SK-N-MC (cell line): Measurements from ENCODE around the gene KCNC3.

Experiments used
- DNase-seq: peaks from one replicate; pipeline ENCODE4 v3.0.0-alpha.2; 2011; ENCODE audit warnings: low read depth, low spot score
- H3K27ac ChIP-seq: fragments of 200-600 bp; sonication (generic); 2 replicates; pipeline ENCODE4 v1.5.1; 2016; ENCODE audit warnings: mixed run types
- H3K36me3 ChIP-seq: fragments of 200-600 bp; sonication (generic); 2 replicates; pipeline ENCODE4 v1.6.1; 2017; ENCODE audit warnings: antibody characterized with exemption, low read length, mixed read lengths; ENCODE audit not compliant: insufficient read depth
- H3K4me3 ChIP-seq: fragments of 200-600 bp; sonication (generic); 2 replicates; pipeline ENCODE4 v1.5.1; 2016
- H3K9ac ChIP-seq: fragments of 200-600 bp; sonication (generic); 2 replicates; pipeline ENCODE4 v1.8.0; 2017; ENCODE audit warnings: mixed run types, mixed read lengths; ENCODE audit not compliant: insufficient read length
- H3K9me3 ChIP-seq: fragments of 200-600 bp; sonication (generic); 2 replicates; pipeline ENCODE4 v1.6.1; 2017; ENCODE audit warnings: low read depth, mild to moderate bottlenecking, antibody characterized with exemption, low read length, moderate library complexity, mixed read lengths
- EZH2 ChIP-seq: fragments of 200-600 bp; sonication (generic); IDR thresholded peaks from one replicate; pipeline ENCODE4 v1.6.1; 2017; ENCODE audit warnings: antibody characterized with exemption
- FOXP2 ChIP-seq: optimal IDR thresholded peaks from 2 replicates; pipeline ENCODE3; 2011; ENCODE audit warnings: mild to moderate bottlenecking, moderate library complexity; ENCODE audit not compliant: insufficient read depth; ENCODE audit errors: extremely low read length, control extremely low read depth
- POLR2AphosphoS5 ChIP-seq: IDR thresholded peaks from 2 replicates; pipeline ENCODE4 v1.6.1; 2012; ENCODE audit warnings: mild to moderate bottlenecking, low read depth, low read length, borderline replicate concordance

Gene KCNC3

DNA sequence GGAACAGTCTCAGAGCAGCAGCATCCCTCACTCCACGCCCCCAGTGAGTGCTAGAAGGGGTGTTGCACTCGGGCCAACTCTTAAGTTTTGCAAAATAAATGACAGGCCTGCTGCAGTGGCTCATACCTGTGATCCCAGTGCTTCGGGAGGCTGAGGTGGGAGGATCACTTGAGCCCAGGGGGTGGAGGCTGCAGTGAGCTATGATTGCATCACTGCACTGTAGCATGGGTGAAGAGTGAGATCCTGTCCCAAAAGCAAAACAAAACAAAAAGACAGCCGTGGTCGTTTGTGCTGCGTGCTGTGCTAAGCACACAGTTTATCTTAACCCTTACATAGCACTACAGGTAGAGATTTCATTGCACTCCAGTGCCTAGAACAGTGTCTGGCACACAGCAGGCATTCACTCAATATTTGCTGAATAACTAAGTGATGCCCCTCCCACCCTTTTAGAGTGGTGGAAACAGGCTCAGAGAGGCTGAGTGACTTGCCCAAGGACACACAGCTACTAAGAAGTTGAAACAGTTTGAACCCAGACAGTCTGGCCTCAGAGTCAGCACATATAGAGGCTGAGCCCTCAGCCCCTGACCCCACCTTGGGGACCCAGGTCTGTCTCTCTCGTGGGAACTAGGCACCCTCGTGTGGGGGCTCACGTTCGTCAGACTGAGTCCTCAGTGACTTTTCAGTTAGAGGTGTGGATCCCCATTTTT lies 18.3 kb downstream of the KCNC3 start:
- TF ChIP-seq FOXP2: no peak
- TF ChIP-seq POLR2AphosphoS5: no peak
- no peak for TF ChIP-seq EZH2
- Histone ChIP-seq H3K9me3 (no peaks in the 10 kb centered on the region), H3K9ac (no peak overlapping the region), H3K4me3 (no peak overlapping the region), H3K27ac (no peak overlapping the region), H3K36me3 (no peaks in the 10 kb centered on the region)
- DNase-seq: no peak

DNA sequence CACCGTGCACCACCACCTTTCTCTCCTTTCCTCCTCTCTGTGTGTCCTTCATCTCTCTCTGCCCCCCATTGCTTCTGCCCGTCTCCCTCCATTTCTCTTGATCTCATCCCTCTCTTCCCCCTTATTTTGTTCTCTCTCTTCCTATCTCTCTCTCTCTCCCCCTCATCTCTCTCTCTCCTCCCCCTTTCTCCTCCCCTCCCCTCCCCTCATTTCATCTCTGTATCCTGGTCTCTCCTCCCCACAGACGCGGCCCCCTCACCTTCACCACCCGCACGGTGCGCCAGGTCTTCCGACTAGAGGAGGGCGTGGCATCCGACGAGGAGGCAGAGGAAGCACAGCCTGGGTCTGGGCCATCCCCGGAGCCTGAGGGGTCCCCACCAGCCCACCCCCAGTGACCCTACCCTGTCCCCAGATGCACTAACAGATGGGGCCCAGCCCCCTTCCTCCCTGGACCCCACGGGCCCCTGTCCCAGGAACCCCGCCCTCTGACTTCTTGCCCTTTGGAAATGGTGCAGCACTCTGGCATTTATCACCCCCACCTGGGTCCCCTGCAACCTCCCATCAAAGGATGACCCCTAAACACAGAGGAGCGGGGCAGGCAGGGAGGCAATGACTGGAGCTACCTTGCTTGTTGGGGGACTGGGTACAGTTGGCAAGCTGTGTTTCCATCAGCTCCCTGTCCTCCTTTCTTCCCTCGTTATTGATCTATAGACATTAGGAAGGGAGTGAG lies 19.6 kb downstream of the KCNC3 start:
- H3K27ac ChIP-seq: no peak overlapping the region

DNA sequence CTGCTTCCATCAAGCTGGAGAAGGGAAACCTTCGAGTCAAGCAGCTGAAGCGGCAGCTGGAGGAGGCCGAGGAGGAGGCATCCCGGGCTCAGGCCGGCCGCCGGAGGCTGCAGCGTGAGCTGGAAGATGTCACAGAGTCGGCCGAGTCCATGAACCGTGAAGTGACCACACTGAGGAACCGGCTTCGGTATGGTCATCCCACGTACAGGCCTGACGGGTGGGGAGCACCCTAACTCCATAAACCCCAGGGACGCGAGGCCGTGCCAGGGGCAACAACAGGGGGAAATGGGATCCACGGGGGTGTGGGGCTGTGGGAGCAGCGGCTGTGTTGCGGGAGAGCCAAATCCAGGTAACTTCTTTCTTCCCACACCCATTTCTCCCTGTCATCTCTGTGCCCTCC lies 20.2 kb downstream of the KCNC3 start:
- no peak for DNase-seq
- H3K9ac ChIP-seq: no peak overlapping the region
- no peak overlapping the region for H3K4me3 ChIP-seq
- TF ChIP-seq EZH2 (no peak), POLR2AphosphoS5 (no peak), FOXP2 (no peak)
- no peaks in the 10 kb centered on the region for H3K36me3 ChIP-seq
- no peak overlapping the region for H3K27ac ChIP-seq
- no peaks in the 10 kb centered on the region for H3K9me3 ChIP-seq

More for the DNA sequence above, 19.6 kb downstream of the KCNC3 start:
- no peak for DNase-seq
- no peak for TF ChIP-seq EZH2
- no peak for TF ChIP-seq POLR2AphosphoS5
- TF ChIP-seq FOXP2: no peak
- Histone ChIP-seq H3K9ac (no peak overlapping the region), H3K4me3 (no peak overlapping the region), H3K9me3 (no peaks in the 10 kb centered on the region), H3K36me3 (no peaks in the 10 kb centered on the region)

DNA sequence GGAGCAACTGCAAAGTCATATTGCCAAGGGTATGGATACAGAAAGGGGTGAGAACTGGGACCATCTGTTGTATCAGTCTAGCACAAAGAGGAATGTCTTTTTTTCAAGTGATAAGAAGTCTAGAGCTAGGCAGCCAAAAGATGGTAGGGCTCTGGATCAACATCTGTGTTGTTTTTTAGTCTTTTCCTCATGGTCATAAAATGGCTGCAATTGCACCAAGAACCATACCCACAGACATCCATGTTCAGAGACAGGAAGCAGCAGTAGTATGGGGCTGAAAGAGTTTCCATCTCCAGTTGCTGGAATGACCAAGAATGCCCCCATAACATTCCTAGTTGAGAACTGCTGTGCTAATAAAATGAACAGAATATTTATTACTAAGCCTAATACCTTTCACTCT lies 25.6 kb downstream of the KCNC3 start:
- Histone ChIP-seq H3K36me3 (no peaks in the 10 kb centered on the region), H3K4me3 (no peak overlapping the region), H3K27ac (no peak overlapping the region), H3K9me3 (no peaks in the 10 kb centered on the region), H3K9ac (no peak overlapping the region)
- TF ChIP-seq POLR2AphosphoS5: no peak
- no peak for TF ChIP-seq EZH2
- TF ChIP-seq FOXP2: no peak
- DNase-seq: no peak

DNA sequence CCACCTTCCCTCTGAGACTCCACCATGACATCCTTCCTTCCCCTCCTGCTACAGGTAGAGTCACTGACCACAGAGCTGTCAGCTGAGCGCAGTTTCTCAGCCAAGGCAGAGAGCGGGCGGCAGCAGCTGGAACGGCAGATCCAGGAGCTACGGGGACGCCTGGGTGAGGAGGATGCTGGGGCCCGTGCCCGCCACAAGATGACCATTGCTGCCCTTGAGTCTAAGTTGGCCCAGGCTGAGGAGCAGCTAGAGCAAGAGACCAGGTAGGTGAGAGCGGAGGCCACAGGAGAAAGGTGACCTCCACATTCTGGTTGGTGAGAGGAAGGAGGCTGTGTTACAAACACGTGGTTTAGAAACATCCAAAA lies 27.6 kb downstream of the KCNC3 start:
- no peaks in the 10 kb centered on the region for H3K9me3 ChIP-seq
- no peak overlapping the region for H3K9ac ChIP-seq
- no peak overlapping the region for H3K27ac ChIP-seq
- no peak for DNase-seq
- H3K4me3 ChIP-seq: no peak overlapping the region
- no peaks in the 10 kb centered on the region for H3K36me3 ChIP-seq
- TF ChIP-seq FOXP2 (no peak), EZH2 (no peak), POLR2AphosphoS5 (no peak)

DNA sequence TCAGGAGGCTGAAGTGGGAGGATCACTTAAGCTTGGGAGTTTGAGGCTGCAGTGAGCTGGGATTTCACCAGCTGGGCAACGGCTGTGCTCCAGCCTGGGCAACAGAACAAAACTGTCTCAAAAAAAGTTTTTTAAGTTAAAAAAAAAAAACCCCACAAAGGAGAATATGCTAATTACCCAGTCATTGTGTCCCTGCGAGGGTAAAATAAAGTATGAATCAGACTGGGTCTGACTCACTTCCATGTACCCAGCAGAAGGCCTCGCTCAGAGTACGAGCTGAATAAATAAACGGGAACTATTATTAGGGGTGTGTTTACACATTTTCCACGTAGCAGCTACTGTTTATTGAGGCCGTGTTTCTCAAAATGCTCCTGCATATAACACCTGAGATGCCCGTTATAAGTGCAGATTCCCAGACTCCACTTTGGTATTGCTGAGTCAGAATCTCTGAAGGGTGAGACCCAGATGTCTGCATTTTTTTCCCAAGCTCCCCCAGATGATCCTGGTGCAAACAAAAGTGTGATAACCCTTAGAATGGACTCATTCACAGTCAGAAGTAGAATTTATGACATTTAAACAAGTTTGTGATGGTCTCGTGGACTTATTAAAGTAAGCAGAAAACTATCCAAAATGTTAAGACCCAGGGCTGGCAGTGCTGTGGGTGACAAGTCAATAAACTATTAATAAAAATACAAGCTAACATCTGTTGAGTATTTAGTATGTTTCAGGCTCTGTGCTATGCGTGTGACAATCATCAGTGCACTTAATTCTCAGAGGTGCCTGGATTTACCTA lies 28.2 kb downstream of the KCNC3 start:
- Histone ChIP-seq H3K36me3 (no peaks in the 10 kb centered on the region), H3K4me3 (no peak overlapping the region), H3K27ac (no peak overlapping the region), H3K9ac (no peak overlapping the region), H3K9me3 (no peaks in the 10 kb centered on the region)
- DNase-seq: no peak
- TF ChIP-seq POLR2AphosphoS5: no peak
- TF ChIP-seq FOXP2: no peak
- no peak for TF ChIP-seq EZH2

DNA sequence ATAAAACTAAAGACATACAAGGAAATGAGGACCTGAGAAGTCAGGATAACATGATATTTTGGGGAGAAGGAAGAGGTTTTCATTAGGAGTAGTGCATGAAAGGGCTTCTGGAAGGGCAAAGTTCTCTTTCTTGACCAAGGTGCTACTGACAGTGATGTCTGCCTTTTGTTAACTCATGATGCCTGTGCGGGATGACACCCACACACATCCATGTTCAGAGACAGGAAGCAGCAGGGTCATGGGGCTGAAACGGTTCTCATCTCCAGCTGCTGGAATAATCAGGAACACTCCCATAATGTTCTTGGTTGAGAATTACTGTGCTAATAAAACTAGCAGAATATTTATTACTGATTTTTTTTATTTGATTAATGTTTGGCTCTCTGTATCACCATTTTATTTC lies 29.1 kb downstream of the KCNC3 start:
- Histone ChIP-seq H3K27ac (no peak overlapping the region), H3K9ac (no peak overlapping the region), H3K36me3 (no peaks in the 10 kb centered on the region), H3K4me3 (no peak overlapping the region), H3K9me3 (no peaks in the 10 kb centered on the region)
- TF ChIP-seq POLR2AphosphoS5 (no peak), EZH2 (no peak), FOXP2 (no peak)
- no peak for DNase-seq
